Measurements from ENCODE around the gene ZNF555. TPM values are rescaled to one million over a fixed set of nuclear protein-coding genes. Genes with fewer than 3 reads are reported as not detected.

ZNF555 gene
- total and polyA plus RNA-seq, 2 of the 13 experiments (the other 11 are each of a cell fraction or from before 2014, with no cell fraction given) = 5.0 to 8.0 TPM

DNA sequence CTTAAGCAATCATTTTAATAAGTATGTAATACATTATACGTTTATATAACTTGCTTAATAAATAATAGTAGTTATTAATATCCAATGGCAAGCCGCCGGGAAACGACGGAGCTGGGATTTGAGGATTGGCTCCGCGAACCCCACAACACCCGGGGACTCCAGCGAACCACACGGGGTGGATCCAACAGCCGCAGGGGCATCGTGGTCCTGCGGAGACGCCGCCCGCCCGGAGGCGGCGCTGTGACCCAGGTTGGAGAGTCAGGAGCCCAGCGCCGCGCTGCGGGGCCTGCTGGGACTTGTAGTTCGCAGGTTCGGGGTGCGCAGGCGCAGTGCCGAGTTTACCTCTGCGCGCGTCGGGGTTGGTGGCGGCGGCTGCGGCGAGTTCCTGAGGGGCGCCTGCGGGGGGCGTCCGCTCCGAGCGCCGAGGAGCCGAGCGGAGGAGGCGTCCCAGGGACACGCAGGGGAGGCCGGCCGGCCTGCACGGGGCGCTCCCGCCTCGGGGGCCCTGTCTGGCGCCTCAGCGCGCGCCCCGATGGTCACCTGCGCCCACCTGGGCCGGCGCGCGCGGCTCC lies 21.6 kb upstream of the ZNF555 start, which contains the start of gene ZNF554 (continued):
- TF ChIP-seq, protein P1, sequence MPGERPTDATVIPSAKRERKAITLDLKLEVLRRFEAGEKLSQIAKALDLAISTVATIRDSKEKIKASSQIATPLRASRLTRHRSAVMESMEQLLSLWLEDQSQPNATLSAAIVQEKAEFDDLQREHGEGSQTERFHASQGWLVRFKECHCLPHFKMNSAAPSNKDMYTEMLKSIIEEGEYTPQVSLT (CRISPR knock-in tag; IDR thresholded peaks at IDR 0.05; ENCODE audit: borderline replicate concordance, low read depth) = no peak
- TF ChIP-seq ZNF34 (CRISPR knock-in tag; IDR thresholded peaks at IDR 0.05; ENCODE audit: borderline replicate concordance) = peak; percentile 93
- no peak for TF ChIP-seq PRPF4 (IDR thresholded peaks at IDR 0.05; ENCODE audit: low read depth, low read length, poor library complexity, severe bottlenecking)
- no peak for TF ChIP-seq ZNF354B (CRISPR knock-in tag; IDR thresholded peaks at IDR 0.05)
- TF ChIP-seq, protein P2, sequence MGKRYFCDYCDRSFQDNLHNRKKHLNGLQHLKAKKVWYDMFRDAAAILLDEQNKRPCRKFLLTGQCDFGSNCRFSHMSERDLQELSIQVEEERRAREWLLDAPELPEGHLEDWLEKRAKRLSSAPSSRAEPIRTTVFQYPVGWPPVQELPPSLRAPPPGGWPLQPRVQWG (CRISPR knock-in tag; IDR thresholded peaks at IDR 0.05; ENCODE audit: borderline replicate concordance, low read depth) = no peak
- TF ChIP-seq ZFAT (CRISPR knock-in tag; conservative IDR thresholded peaks at IDR 0.05) = no peak
- TF ChIP-seq, protein P3, sequence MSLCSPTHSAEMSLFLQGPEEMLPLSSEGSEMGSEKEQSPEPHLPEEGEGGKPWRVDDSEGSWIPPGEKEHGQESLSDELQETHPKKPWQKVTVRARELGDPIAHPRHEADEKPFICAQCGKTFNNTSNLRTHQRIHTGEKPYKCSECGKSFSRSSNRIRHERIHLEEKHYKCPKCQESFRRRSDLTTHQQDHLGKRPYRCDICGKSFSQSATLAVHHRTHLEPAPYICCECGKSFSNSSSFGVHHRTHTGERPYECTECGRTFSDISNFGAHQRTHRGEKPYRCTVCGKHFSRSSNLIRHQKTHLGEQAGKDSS (CRISPR knock-in tag; IDR thresholded peaks at IDR 0.05; ENCODE audit: borderline replicate concordance, low read depth) = peak; percentile 89; the same call in 1 of the 2 replicates
- peak; percentile 54; the same call in 1 of the 2 replicates for TF ChIP-seq ZNF747 (CRISPR knock-in tag; IDR thresholded peaks at IDR 0.05; ENCODE audit: borderline replicate concordance)
- TF ChIP-seq KDM5B (CRISPR knock-in tag; IDR thresholded peaks at IDR 0.05; ENCODE audit: borderline replicate concordance) = peak; percentile 78; the same call in 1 of the 2 replicates
- no peak; the same call in 1 of the 2 replicates for TF ChIP-seq ZNF12 (CRISPR knock-in tag; IDR thresholded peaks at IDR 0.05)
- TF ChIP-seq, protein P4, sequence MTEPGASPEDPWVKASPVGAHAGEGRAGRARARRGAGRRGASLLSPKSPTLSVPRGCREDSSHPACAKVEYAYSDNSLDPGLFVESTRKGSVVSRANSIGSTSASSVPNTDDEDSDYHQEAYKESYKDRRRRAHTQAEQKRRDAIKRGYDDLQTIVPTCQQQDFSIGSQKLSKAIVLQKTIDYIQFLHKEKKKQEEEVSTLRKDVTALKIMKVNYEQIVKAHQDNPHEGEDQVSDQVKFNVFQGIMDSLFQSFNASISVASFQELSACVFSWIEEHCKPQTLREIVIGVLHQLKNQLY (CRISPR knock-in tag; IDR thresholded peaks at IDR 0.05) = 0 out of 2 replicates have a peak, but pooled peaks have one; percentile 16
- TF ChIP-seq, protein P5, sequence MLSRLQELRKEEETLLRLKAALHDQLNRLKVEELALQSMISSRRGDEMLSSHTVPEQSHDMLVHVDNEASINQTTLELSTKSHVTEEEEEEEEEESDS (CRISPR knock-in tag; IDR thresholded peaks at IDR 0.05; ENCODE audit: borderline replicate concordance) = no peak
- no peak for TF ChIP-seq ZNF253 (CRISPR knock-in tag; IDR thresholded peaks at IDR 0.05; ENCODE audit: borderline replicate concordance)
- no peak for TF ChIP-seq NONO (IDR thresholded peaks at IDR 0.05)
- peak; percentile 88; the same call in 1 of the 2 replicates for TF ChIP-seq NONO (CRISPR knock-in tag; conservative IDR thresholded peaks at IDR 0.05)
- 0 out of 2 replicates have a peak, but pooled peaks have one; percentile 12 for TF ChIP-seq ZNF629 (CRISPR knock-in tag; conservative IDR thresholded peaks at IDR 0.05)
- TF ChIP-seq ZNF430 (CRISPR knock-in tag; IDR thresholded peaks at IDR 0.05) = peak; percentile 91
- TF ChIP-seq MATR3 (CRISPR knock-in tag; IDR thresholded peaks at IDR 0.05) = no peak
- no peak for TF ChIP-seq MAFK (conservative IDR thresholded peaks at IDR 0.05 in 1 of 2, IDR thresholded peaks at IDR 0.05 in 1 of 2; ENCODE audit: low read length in 2 of 2)
- TF ChIP-seq CENPT (CRISPR knock-in tag; IDR thresholded peaks at IDR 0.05; ENCODE audit: low read depth) = no peak
- peak; percentile 77 for TF ChIP-seq ELF1 (CRISPR knock-in tag; IDR thresholded peaks at IDR 0.05)
- TF ChIP-seq JUND (CRISPR knock-in tag; IDR thresholded peaks at IDR 0.05) = no peak
- TF ChIP-seq REPIN1 (CRISPR knock-in tag; IDR thresholded peaks at IDR 0.05; ENCODE audit: borderline replicate concordance, low read depth) = peak; percentile 67; the same call in 1 of the 2 replicates
- TF ChIP-seq ZNF572 (CRISPR knock-in tag; IDR thresholded peaks at IDR 0.05) = no peak
- TF ChIP-seq KDM1A (CRISPR knock-in tag; IDR thresholded peaks at IDR 0.05) = no peak
